Measurements from ENCODE around the gene IL36G. TPM values are rescaled to one million over a fixed set of nuclear protein-coding genes. Genes with fewer than 3 reads are reported as not detected.
A peak's percentile ranks its signal among the peaks of the same experiment; 100 is the strongest.

Gene IL36G
- total and polyA plus RNA-seq, 2 of the 13 experiments (the other 11 are each of a cell fraction or from before 2014, with no cell fraction given): not detected

DNA sequence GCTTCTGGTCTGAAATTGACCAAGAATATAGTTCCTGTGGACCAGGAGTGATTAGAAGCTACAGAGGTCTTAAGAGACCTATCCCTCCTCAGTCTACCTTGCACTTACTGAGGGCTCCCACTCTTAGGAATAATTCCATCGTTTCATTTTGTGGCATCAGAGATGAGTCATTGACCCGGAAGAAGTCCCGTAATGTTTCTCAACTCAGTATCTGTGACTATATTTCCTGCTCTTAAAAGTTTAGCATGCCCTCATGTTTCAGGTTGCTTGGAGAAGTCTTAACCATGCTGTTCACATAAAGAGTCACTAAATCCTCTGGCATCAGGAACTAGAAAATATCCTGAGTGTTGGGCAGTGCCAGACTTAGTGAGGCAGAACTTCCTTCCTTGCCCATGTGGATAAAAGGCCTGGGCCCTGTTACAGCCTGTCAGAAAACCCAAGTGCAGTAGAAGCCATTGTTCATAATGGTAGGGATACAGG lies 27.3 kb downstream of the IL36G start, which contains the start of gene IL36A:
Gene IL36A (plus strand): TSS at position 430 of the 480 bp plus-strand sequence. CDS start 413 bp downstream, outside the sequence.
- Histone ChIP-seq H3K9ac (ENCODE audit: insufficient read depth, low read depth, low read length) (no peak within 1 kb of the TSS), H3K79me2 (ENCODE audit: insufficient read depth, low read length) (no peaks in the 10 kb centered on the region), H3K36me3 (replicated peaks in 1 of 2; ENCODE audit: control insufficient read depth in 1 of 2, insufficient read depth in 2 of 2, low read length in 2 of 2) (no peaks in the 10 kb centered on the region), H3K27ac (ENCODE audit: extremely low read length, insufficient read depth, low read length) (no peak within 1 kb of the TSS), H3K4me3 (replicated peaks in 1 of 3; ENCODE audit: insufficient read depth in 1 of 3, low read depth in 2 of 3, low read length in 3 of 3) (no peak within 1 kb of the TSS), H3K4me2 (ENCODE audit: low read depth, low read length) (no peak within 1 kb of the TSS), H2AFZ (ENCODE audit: low read length) (no peak within 1 kb of the TSS), H3K27me3 (ENCODE audit: control insufficient read depth in 1 of 2, insufficient read depth in 2 of 2, low read length in 2 of 2) (peaks cover 3 to 9% of the 10 kb centered on the region in 2 experiments), H3K9me3 (ENCODE audit: low read length) (peaks cover 16% of the 10 kb centered on the region), H4K20me1 (ENCODE audit: insufficient read depth, low read length) (no peaks in the 10 kb centered on the region), H3K4me1 (ENCODE audit: insufficient read depth, low read length) (no peaks in the 10 kb centered on the region)
- BruUV-seq (replicated peaks): no TSS peak
- TF ChIP-seq GABPA (IDR thresholded peaks at IDR 0.05; ENCODE audit: low read depth, low read length): no peak
- 0 out of 2 replicates have a peak, but pooled peaks have one; percentile 10 for TF ChIP-seq GABPA (CRISPR knock-in tag; IDR thresholded peaks at IDR 0.05; ENCODE audit: low read depth)
- TF ChIP-seq NR2F1 (CRISPR knock-in tag; IDR thresholded peaks at IDR 0.05): no peak
- intact Hi-C loops (cut with micrococcal nuclease; ENCODE audit: unreplicated experiment) (no loop called here), in situ Hi-C loops (cut with HindIII; ENCODE audit: extremely low pct_ligation_motif_present, low pct_unique_long_range_greater_than_20kb) (no loop called here)
- FAIRE-seq (no peak), ATAC-seq (no peak), DNase-seq (ENCODE audit: low spot score) (no peak)
- 46% methylated on average over 3 of the region's 3 CpGs for WGBS (ENCODE audit: low lambda C conversion rate)
- ChIA-PET POLR2A (no interaction called here), CTCF (ENCODE audit: low intra/inter-chr PET ratio, low total read pairs) (no interaction called here)

DNA sequence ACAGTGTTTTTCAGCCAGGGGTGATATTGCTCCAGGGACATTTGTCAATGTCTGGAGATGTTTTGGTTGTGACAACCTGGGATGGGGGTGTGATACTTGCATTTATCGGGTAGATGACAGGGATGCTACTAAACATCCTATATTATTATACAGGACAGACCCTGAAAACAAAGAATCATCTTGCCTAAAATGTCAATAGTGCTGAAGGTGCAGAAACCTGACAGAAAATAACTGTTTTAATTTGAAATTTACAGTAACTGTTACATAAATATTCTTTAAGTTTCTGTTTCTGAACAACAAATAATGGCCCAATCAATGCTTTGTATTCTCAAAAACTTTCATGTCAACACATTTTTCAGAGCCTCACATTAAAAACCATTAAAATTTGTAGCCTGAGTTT lies 29.4 kb downstream of the IL36G start:
- H3K4me2 ChIP-seq (ENCODE audit: low read depth, low read length): no peak overlapping the region
- ChIA-PET POLR2A (no interaction called here), CTCF (ENCODE audit: low intra/inter-chr PET ratio, low total read pairs) (no interaction called here)
- ATAC-seq: no peak
- no peak overlapping the region for H2AFZ ChIP-seq (ENCODE audit: low read length)
- no peaks in the 10 kb centered on the region for H3K4me1 ChIP-seq (ENCODE audit: insufficient read depth, low read length)
- 67% methylated on average over 1 of the region's 1 CpG for WGBS (ENCODE audit: low lambda C conversion rate)
- BruUV-seq (replicated peaks): no TSS peak
- TF ChIP-seq MAFK (conservative IDR thresholded peaks at IDR 0.05 in 1 of 2, IDR thresholded peaks at IDR 0.05 in 1 of 2; ENCODE audit: low read length in 2 of 2): peak; percentile 15 to 52; a peak in 2 of 4 replicates
- peak; percentile 43; the same call in 1 of the 2 replicates for TF ChIP-seq MAFF (IDR thresholded peaks at IDR 0.05; ENCODE audit: low read depth, low read length)
- TF ChIP-seq HMG20B (CRISPR knock-in tag; conservative IDR thresholded peaks at IDR 0.05): no peak
- H4K20me1 ChIP-seq (ENCODE audit: insufficient read depth, low read length): no peaks in the 10 kb centered on the region
- H3K9ac ChIP-seq (ENCODE audit: insufficient read depth, low read depth, low read length): no peak overlapping the region
- no peak overlapping the region for H3K27ac ChIP-seq (ENCODE audit: extremely low read length, insufficient read depth, low read length)
- H3K4me3 ChIP-seq (replicated peaks in 1 of 3; ENCODE audit: insufficient read depth in 1 of 3, low read depth in 2 of 3, low read length in 3 of 3): no peak overlapping the region
- DNase-seq (ENCODE audit: low spot score): no peak
- in situ Hi-C loops (cut with HindIII; ENCODE audit: extremely low pct_ligation_motif_present, low pct_unique_long_range_greater_than_20kb): no loop called here
- no peak for FAIRE-seq
- H3K79me2 ChIP-seq (ENCODE audit: insufficient read depth, low read length): no peaks in the 10 kb centered on the region
- peaks cover 3 to 9% of the 10 kb centered on the region in 2 experiments for H3K27me3 ChIP-seq (ENCODE audit: control insufficient read depth in 1 of 2, insufficient read depth in 2 of 2, low read length in 2 of 2)
- no peaks in the 10 kb centered on the region for H3K36me3 ChIP-seq (replicated peaks in 1 of 2; ENCODE audit: control insufficient read depth in 1 of 2, insufficient read depth in 2 of 2, low read length in 2 of 2)
- intact Hi-C loops (cut with micrococcal nuclease; ENCODE audit: unreplicated experiment): no loop called here
- no peaks in the 10 kb centered on the region for H3K9me3 ChIP-seq (ENCODE audit: low read length)

Data from HepG2 (cell line).